HG03025 (cell line): ENCODE results near the gene GAST.
"Not testable (repeated sequence)": the region's sequence is repeated elsewhere in the genome, so short reads cannot be mapped to it uniquely, and the experiment has no call there.

ENCODE experiments used
- ATAC-seq: cut with Tn5 transposase; IDR thresholded peaks from one replicate; pipeline ENCODE4 v1.9.1; 2021; ENCODE audit warnings: mild to moderate bottlenecking, moderate library complexity; ENCODE audit not compliant: unreplicated experiment, low FRiP score

The GAST gene

GRCh38 chr17:41711669-41712400 is at the start of gene GAST:
TSS of gene GAST (plus strand) at chr17:41712331. CDS start at chr17:41715437, 3,106 bp downstream.
- no peak for ATAC-seq

GRCh38 chr17:41663451-41664171 is 48.5 kb upstream of the GAST start:
- ATAC-seq = no peak

DNA sequence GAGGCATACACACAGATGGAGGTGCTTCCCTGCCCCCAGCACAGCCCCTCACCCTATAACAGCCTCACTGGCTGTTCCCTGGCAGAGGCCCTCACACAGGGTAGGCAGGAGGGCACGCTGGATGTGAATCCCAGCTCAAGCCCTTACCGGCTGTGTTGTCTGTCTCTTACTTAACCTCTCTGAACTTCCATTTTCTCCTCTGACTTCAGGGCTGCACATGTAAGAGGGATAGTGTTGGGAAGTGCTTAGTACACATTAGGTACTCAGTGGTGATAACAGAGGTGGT is 48.0 kb upstream of the GAST start:
- ATAC-seq = no peak

- no peak for ATAC-seq
These were observed 47.3 kb upstream of the GAST start for GRCh38 chr17:41664587-41665565.

- peak; percentile 53 for ATAC-seq
These were observed 46.4 kb upstream of the GAST start for GRCh38 chr17:41665566-41666236.

DNA sequence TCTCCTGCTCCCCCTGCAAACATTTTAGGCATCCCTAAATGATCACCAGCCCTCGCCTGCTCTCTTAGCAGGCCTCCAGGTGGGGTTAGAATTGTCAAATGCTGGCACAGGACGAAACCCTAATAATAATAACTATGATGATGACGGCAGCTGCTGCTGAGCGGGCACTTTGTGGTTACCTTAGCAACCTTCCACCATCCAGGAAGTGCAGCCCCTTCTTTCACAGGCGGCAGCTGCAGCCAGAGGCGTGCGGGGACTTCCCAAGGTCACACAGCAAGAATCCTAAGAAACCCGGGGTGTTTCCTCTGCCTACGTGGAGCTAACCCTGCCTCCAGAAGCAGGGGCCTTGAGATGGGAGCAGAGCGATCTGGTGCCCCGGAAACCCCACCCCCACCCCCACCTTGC is 45.9 kb upstream of the GAST start:
- peak; percentile 28 for ATAC-seq

DNA sequence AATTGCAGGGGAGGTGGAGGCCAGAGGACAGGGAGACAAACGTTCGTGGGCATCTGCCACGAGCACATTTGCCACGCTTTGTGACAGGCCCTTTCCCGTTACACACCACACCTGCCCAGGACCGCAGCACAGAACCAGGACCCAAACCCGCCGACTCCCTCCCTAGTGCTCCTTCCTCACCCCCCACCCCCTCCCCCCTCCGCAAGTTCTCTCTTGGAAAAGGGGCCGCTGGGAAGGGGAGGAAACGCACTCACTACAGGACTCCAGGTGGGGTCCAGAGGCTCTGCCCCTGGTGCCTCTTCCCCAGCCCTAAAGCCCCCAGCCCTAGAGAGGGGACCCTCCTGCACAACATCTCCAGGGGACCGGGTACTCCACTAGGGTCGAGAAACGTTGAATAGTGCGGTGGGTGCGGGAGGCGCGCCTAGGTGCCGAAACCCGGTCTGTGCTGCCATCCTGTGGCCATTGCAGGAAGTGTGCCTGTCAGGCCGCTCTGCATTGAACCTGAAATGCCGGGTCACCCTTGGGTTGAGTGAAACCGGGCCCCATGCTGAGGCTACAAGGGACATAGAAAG is 45.3 kb upstream of the GAST start:
- peak; percentile 30 for ATAC-seq

GRCh38 chr17:41667280-41668041 is 44.7 kb upstream of the GAST start:
- no peak for ATAC-seq

- no peak for ATAC-seq
These were observed 40.0 kb upstream of the GAST start for GRCh38 chr17:41672153-41672552.

DNA sequence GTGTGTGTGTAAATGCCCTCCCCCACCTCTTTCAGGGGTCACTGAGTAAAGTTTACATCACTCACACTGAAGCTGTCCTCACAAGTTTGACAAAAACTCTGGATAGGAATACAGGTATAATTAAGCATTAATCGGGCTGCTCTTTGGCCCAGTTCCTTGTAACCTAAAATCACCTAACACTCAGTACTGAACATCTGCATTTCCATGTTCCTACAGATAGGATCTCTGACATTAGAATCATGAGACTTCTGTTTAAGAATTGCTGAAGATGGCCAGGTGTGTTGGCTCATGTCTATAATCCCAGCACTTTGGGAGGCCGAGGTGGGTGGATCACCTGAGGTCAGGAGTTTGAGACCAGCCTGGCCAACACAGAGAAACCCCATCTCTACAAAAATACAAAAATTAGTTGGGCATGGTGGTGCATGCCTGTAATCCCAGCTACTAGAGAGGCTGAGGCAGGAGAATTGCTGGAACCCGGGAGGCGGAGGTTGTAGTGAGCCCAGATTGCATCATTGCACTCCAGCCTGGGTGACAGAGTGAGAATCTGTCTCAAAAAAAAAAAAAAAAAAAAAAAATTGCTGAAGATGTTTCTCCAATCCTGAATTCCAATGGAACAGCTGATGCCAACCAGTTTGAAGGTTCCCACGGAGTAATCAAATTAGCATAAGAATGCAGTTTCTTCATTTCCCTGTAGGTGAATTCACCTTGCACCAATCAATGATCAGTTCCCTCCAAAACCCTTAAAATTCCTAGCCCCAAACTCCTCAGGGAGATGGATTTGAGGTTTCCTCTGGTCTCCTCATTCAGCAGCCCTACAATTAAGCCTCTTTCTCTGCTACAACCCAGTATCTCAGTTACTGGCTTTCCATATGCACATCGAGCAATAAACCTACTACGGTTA is 36.7 kb upstream of the GAST start:
- not testable (repeated sequence) for ATAC-seq

GRCh38 chr17:41676058-41676419 is 36.1 kb upstream of the GAST start:
- ATAC-seq = no peak

- ATAC-seq = no peak
These were observed 33.7 kb upstream of the GAST start for GRCh38 chr17:41678411-41678906.

GRCh38 chr17:41678907-41679739 is 33.0 kb upstream of the GAST start:
- ATAC-seq = no peak

DNA sequence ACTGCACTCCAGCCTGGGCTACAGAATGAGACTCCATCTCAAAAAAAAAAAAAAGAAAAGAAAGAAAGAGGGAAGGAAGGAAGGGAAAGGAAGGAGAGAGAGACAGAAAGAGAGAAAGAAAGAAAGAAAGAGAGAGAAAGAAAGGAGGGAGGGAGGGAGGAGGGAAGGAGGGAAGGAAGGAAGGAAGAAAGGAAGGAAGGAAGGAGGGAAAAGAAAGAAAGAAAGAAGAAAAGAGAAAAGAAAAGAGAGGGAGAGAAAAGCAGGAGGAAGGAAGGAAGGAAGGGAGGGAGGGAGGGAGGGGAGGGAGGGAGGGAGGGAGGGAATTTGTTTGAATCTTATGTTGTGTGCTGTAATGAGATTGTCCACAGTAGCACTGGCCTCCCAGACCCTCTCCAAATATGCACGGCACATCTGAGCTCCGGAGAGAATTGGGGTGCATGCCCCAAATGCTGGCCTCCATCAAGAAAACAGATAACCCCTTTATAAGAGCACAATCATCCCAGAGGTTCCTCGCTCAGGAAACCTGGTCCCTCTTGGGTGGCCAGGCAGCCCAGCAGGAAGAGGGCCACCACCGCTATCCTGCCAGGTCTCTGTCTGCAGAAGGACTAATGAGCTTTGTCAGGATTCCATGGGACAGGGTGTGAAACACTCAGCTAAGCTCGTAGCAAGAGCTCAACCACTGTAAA is 32.2 kb upstream of the GAST start:
- no peak for ATAC-seq

- no peak for ATAC-seq
These were observed 31.6 kb upstream of the GAST start for GRCh38 chr17:41680426-41681040.

- ATAC-seq = no peak
These were observed 30.4 kb upstream of the GAST start for GRCh38 chr17:41681776-41682175.
